AG08395 (cell line): Measurements from ENCODE around the gene WNK2.
"Not testable (repeated sequence)": the region's sequence is repeated elsewhere in the genome, so short reads cannot be mapped to it uniquely, and the experiment has no call there.

ENCODE experiments used
- DNase-seq: peaks from one replicate; pipeline ENCODE4 v3.0.0; 2012; ENCODE audit warnings: mixed read lengths, low spot score

WNK2 gene

DNA sequence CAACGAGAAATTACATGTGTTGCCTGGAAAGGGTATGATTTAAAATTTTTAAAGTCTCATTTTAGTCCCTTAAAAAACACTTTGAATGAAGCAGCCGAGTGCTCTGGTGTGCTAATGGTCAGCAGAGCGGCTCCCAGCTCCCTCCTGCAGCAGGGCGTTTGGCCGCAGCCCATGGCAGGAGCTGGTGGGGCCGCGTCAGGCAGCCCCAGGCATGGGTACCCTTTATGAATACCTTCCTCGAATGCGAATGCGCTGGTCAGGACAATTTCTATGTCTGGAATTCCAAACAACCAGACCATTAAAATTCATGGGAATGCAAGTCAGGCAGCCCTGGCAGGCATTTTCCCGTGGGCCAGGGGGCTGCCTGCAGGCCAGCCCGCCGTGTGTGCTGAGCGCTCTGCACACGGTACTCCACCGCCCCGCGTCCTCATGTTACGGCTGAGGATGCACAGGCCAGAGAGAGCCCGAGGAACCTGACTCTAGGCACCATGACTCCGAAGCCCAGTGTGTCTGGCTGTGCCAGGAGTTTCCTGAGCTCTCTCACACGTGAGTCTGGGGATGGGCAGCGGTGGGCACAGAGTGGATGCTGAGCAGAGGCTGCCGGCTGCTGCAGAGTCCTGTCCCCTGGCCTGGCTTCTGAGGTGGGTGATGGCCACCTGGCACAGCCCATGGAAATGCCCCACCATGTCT is 123.7 kb downstream of the WNK2 start:
- no peak for DNase-seq

DNA sequence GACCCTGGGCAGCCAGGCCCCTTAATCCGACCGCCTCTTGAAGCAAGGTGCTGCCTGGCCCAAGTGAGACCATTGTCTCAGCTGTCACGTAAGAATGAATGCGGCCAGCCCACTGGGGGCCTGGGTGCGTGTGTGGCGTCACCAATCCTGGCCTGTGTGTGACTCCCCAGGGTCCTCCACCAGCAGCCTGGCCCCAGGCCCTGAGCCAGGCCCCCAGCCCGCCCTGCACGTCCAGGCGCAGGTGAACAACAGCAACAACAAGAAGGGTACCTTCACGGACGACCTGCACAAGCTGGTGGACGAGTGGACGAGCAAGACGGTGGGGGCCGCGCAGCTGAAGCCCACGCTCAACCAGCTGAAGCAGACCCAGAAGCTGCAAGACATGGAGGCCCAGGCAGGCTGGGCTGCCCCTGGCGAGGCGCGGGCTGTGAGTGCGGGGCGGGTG is 124.2 kb downstream of the WNK2 start:
- no peak for DNase-seq

DNA sequence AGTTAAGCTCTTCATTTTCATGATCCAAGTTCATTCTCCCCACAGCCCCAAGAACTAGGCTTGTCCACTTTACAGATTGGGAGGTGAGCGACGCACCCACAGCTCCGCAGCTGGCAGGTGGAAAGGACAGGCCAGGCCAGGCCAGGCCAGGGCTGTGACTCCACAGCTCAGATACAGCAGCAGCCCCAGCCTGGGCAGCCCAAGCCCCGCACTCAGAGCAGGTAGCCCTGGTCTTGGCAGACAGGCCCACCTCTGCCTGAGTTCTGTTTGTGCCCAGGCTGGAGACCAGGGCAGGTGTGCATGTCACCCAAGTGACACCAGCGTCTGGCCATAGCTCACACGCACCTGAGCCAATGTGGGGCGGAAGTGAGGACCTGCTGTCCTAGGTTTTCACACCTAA is 124.7 kb downstream of the WNK2 start:
- DNase-seq, result no peak

GRCh38 chr9:93309889-93310425 is 126.0 kb downstream of the WNK2 start:
- DNase-seq, result no peak

DNA sequence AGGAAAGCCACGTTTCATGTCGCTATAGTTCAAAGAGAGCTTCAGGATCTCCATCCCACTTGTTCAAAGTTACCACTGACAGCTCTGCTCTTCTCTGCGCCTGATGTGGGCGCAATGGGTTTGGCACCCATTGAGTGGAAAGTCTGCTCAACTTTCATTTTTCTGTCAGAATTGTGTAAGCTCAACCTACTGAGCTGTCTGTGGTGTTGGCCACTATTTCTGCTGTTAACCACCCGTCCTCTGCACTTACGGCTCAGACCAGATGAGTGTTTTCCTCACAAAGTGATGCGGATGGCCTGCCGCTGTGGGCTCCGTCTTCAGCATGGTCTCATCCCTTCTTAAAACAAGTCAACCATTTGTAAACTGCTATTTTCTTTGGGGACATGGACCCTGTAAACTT is 131.2 kb downstream of the WNK2 start:
- DNase-seq, result no peak

GRCh38 chr9:93315960-93316359 is 132.0 kb downstream of the WNK2 start:
- DNase-seq, result no peak

DNA sequence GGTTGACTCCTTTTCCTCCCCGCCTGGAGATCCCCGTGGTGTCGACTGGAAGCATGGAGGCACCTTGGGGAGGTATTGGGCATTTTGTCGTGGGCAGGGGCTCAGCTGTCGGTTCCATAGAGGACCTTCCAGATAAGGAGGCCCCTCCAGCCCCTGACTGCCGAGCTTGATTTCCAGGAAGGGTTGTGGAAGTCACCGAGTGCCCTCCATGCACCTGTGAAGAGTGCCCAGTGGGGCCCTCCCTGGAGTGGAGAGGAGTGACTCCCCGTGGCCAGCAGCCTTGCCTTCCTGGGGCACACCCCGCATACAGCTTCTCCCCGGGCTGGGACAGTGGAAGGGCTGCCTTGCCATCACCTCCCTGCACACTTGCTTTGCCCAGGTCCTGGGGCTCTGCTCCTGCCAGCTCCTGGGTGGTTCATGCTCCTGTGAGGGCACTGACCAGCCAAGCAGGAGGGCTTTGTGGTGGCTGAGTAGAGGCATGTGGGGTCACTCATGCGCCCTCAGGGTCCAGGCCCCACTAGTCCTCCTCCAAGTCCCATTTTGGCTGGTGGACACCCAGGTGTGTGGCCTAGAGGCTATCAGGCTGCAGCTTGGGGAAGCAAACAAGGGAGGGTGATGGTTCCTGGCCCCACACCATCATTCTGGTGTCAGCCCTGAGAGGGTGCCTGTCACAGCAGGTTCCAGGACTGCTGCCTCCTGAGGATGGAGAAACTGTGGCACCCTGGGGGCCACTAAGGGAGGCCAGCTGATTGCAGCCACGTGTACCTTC is 133.0 kb downstream of the WNK2 start:
- no peak for DNase-seq

DNA sequence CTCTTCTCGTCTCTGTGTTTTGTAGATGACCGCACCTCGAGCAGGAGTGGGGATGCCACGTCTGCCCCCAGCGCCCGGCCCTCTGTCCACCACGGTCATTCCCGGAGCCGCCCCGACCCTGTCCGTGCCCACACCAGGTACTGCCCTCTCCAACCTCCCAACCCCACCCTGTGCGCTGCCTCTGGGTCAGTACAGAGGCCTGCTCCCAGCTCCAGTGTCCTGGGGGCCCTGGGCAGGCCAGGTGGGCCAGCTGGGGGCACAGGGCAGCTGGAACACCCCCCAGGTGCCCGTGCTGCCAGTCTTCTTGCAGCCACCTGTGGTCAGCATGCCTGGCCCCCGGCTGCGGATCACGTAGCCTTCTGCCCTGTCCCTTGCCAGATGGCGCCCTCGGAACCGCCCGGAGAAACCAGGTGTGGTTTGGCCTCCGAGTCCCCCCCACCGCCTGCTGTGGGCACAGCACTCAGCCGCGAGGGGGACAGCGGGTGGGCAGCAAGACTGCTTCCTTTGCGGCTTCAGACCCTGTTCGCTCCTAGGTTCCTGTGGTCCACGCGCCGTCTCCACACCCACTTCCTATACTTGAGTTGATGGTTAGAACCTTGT is 133.7 kb downstream of the WNK2 start:
- DNase-seq, result no peak

DNA sequence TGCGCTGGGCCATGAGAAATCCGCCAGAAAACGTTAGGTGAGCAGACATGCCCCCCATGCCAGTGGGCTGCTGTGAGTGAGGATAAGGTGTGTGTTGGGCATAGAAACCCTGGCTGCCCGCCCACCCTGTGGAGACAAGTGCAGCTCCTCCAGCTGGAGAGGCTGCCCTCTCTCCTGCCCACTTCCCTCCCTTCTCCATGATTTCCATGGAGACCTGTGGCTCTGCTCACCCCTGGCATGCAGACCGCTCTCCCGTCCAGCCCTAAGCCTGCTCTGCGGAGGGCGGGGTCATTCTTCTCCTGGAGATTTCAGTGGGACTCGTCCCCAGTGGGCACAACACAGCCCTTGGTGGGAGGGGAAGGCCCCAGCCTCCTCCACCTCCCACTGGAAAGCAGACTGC is 134.5 kb downstream of the WNK2 start:
- no peak for DNase-seq

- no peak for DNase-seq
These were observed 135.5 kb downstream of the WNK2 start for GRCh38 chr9:93319301-93319991.

DNA sequence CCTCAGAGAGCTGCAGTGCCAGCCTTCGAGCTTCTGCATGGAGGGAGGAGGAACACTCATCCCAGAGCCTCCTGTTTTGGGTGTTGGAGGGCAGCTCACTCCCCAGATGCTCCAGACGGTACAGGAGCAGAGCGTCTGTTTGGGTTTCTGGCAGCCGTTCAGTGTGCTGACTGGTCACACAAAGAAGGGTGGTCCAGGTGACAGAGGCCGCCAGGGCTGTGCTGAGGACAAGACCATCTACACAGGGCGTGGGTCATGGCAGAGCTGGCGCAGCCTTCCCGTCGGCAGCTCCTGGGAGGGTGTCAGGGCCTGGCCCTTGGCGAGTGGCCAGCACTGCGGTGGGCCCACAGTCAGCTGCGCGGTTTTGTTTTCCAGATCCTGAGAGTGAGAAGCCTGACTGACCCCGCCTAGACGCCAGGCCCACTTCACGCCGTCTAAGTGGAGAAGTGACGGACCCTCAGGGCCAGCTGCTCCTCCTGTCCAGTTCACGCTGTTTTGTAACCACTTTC is 136.1 kb downstream of the WNK2 start:
- no peak for DNase-seq

- no peak for DNase-seq
These were observed 136.8 kb downstream of the WNK2 start for GRCh38 chr9:93320591-93321219.

- no peak for DNase-seq
These were observed 137.3 kb downstream of the WNK2 start for GRCh38 chr9:93321220-93321610.

GRCh38 chr9:93323446-93323954 is 139.6 kb downstream of the WNK2 start:
- not testable (repeated sequence) for DNase-seq

DNA sequence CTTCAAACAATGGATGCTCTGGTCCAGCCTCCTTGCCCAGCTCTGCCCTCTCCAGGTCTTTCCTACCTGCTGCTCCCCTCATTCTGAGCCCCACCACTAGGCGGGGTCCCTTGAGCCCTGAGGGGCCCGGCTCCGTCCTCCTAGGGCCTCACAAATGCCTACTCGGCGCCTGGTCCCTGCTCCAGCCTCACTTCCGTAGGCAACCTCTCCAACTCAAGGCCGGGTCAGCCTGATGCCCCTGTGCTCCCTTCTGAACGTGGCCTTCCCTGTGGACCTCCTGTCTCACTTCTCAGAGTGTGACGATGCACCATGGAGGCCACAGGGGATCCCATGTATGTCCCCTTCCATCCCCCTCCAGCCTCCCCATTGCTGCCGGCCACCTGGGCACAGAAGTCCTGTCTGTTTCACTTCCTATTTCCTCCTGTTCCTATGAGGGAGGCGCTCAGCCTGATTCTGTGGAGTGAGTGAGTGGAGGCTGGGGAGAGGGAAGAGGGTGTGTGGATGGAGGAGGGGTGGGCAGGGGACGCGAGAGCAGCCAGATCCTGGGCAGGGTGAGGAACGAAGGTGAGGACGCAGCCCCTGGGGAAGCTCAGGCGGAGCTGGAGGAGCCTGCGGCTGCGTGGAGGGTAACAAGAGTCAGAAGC is 140.4 kb downstream of the WNK2 start:
- DNase-seq, result no peak

GRCh38 chr9:93325307-93326035 is 141.5 kb downstream of the WNK2 start:
- no peak for DNase-seq

- DNase-seq, result no peak
These were observed 142.1 kb downstream of the WNK2 start for GRCh38 chr9:93326056-93326455.

GRCh38 chr9:93326654-93327053 is 142.7 kb downstream of the WNK2 start:
- DNase-seq, result no peak

DNA sequence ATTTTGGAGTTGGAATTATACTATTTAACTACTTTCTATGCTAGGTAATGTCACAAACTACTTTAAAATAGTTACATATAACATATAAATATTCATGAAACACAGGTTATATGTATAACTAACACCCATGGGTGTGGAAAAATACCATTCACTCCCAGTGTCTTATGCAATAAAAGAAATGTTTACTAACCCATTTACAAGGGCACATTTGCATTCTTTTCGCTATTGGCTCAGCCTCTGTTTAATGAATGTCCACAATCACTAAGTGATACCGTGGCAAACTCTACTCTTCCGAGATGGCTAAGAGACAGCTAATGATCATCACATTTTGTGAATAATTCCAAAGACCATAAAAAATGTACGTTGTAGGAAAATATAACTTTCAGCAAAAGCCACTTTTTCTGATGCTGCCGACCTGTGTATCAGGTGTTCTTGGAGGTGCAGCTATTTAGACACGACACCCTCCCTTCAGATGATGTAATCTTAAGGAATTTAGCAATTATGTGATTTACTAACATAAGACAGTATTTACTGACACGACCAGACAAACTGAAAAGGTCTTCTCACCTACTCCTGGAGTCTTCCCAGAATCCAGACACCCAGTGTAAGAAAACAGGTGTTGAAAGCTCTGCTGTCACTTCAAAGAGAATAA is 145.8 kb downstream of the WNK2 start:
- DNase-seq, result no peak

DNA sequence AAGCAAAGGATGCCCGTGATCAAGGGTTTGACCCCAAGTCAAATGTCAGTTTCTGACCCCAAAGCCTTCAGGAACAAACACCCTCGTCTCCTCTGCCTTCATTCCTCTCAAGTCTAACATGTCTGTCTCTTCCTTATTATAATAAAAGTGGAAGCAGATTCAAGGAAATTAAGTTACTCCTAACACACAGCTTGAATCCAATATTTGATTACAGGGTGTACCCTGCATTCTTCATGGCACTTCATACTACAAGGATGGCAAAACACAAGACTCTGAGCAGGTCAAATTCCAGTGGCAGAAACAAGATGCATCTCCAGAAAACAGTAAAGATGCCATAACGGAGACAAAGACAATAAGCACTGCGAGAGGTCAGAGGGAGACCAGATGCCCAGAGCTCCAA is 148.4 kb downstream of the WNK2 start:
- DNase-seq, result no peak
